Muscle layer of duodenum (tissue), 2 donors: ENCODE measurements around the gene FNBP1.
"Not testable (repeated sequence)": the region's sequence is repeated elsewhere in the genome, so short reads cannot be mapped to it uniquely, and the experiment has no call there.

Experiments used
- H3K27ac ChIP-seq: one replicate; pipeline ENCODE4 v1.7.0; 2013; ENCODE audit warnings: mild to moderate bottlenecking, low read length
- H3K27me3 ChIP-seq: one replicate; pipeline ENCODE4 v1.7.0; 2013; ENCODE audit warnings: low read depth, mild to moderate bottlenecking, control low read depth, low read length
- H3K36me3 ChIP-seq, 2 donors: one replicate each; pipeline ENCODE4 v1.7.0; 2013; ENCODE audit warnings: low read length in 2 of 2, control low read depth in 1 of 2, mild to moderate bottlenecking in 1 of 2; ENCODE audit not compliant: insufficient read depth in 2 of 2, control insufficient read depth in 1 of 2
- H3K4me1 ChIP-seq, 2 donors: one replicate each; pipeline ENCODE4 v1.7.0; 2013; ENCODE audit warnings: low read length in 2 of 2, mild to moderate bottlenecking in 2 of 2, control low read depth in 1 of 2, moderate library complexity in 1 of 2; ENCODE audit not compliant: insufficient read depth in 2 of 2, control insufficient read depth in 1 of 2
- H3K4me3 ChIP-seq, 2 donors: one replicate each; pipeline ENCODE4 v1.7.0; 2013; ENCODE audit warnings: low read length in 2 of 2, low read depth in 1 of 2, mild to moderate bottlenecking in 1 of 2
- H3K9me3 ChIP-seq, 2 donors: one replicate each; pipeline ENCODE4 v1.7.0; 2013; ENCODE audit warnings: low read length in 2 of 2, control low read depth in 1 of 2, mild to moderate bottlenecking in 1 of 2; ENCODE audit not compliant: control insufficient read depth in 1 of 2
- donor health status: healthy.

The FNBP1 gene

GRCh38 chr9:129989362-129989708 is 53.7 kb downstream of the FNBP1 start:
- Histone ChIP-seq H3K27me3 (no peaks in the 10 kb centered on the region), H3K4me3 (no peak overlapping the region), H3K9me3 (no peaks in the 10 kb centered on the region), H3K27ac (no peak overlapping the region), H3K4me1 (peaks cover 0 to 15% of the 10 kb centered on the region in 2 donors), H3K36me3 (no peaks in the 10 kb centered on the region)

- Histone ChIP-seq H3K4me3 (no peak overlapping the region), H3K27me3 (no peaks in the 10 kb centered on the region), H3K27ac (no peak overlapping the region), H3K9me3 (no peaks in the 10 kb centered on the region), H3K36me3 (no peaks in the 10 kb centered on the region), H3K4me1 (peaks cover 0 to 15% of the 10 kb centered on the region in 2 donors)
Measured at GRCh38 chr9:129988607-129989361, 54.2 kb downstream of the FNBP1 start.

GRCh38 chr9:129987941-129988340 is 55.0 kb downstream of the FNBP1 start:
- no peaks in the 10 kb centered on the region for H3K9me3 ChIP-seq
- no peaks in the 10 kb centered on the region for H3K27me3 ChIP-seq
- H3K36me3 ChIP-seq: no peaks in the 10 kb centered on the region
- peaks cover 0 to 20% of the 10 kb centered on the region in 2 donors for H3K4me1 ChIP-seq
- no peak overlapping the region for H3K4me3 ChIP-seq
- no peak overlapping the region for H3K27ac ChIP-seq

GRCh38 chr9:129987047-129987446 is 55.9 kb downstream of the FNBP1 start:
- Histone ChIP-seq H3K36me3 (no peaks in the 10 kb centered on the region), H3K9me3 (no peaks in the 10 kb centered on the region), H3K4me1 (peaks cover 0 to 20% of the 10 kb centered on the region in 2 donors), H3K27me3 (no peaks in the 10 kb centered on the region), H3K27ac (no peak overlapping the region), H3K4me3 (no peak overlapping the region)

- H3K36me3 ChIP-seq, H3K9me3 ChIP-seq, H3K4me3 ChIP-seq, H3K27me3 ChIP-seq, H3K27ac ChIP-seq: not testable (repeated sequence)
- peaks cover 0 to 11% of the 10 kb centered on the region in 2 donors for H3K4me1 ChIP-seq
Measured at GRCh38 chr9:129984589-129984988, 58.4 kb downstream of the FNBP1 start.

GRCh38 chr9:129983891-129984290 is 59.1 kb downstream of the FNBP1 start:
- H3K27me3 ChIP-seq: no peaks in the 10 kb centered on the region
- no peaks in the 10 kb centered on the region for H3K9me3 ChIP-seq
- H3K36me3 ChIP-seq: no peaks in the 10 kb centered on the region
- H3K27ac ChIP-seq: no peak overlapping the region
- no peak overlapping the region for H3K4me3 ChIP-seq
- H3K4me1 ChIP-seq: peaks cover 0 to 5% of the 10 kb centered on the region in 2 donors

GRCh38 chr9:129981180-129981907 is 61.6 kb downstream of the FNBP1 start:
- Histone ChIP-seq H3K36me3 (peaks cover 13 to 17% of the 10 kb centered on the region in 2 donors), H3K9me3 (no peaks in the 10 kb centered on the region), H3K4me1 (peaks cover 0 to 5% of the 10 kb centered on the region in 2 donors), H3K27me3 (no peaks in the 10 kb centered on the region), H3K27ac (peak overlapping the region; percentile 34), H3K4me3 (no peak overlapping the region)

GRCh38 chr9:129980224-129980623 is 62.8 kb downstream of the FNBP1 start:
- peaks cover 14 to 17% of the 10 kb centered on the region in 2 donors for H3K36me3 ChIP-seq
- not testable (repeated sequence) for H3K4me1 ChIP-seq, H3K9me3 ChIP-seq, H3K27ac ChIP-seq, H3K27me3 ChIP-seq, H3K4me3 ChIP-seq

GRCh38 chr9:129979071-129979745 is 63.8 kb downstream of the FNBP1 start:
- Histone ChIP-seq H3K27ac (no peak overlapping the region), H3K27me3 (no peaks in the 10 kb centered on the region), H3K36me3 (peaks cover 17% of the 10 kb centered on the region in 2 donors), H3K4me1 (peaks cover 0 to 5% of the 10 kb centered on the region in 2 donors), H3K9me3 (no peaks in the 10 kb centered on the region), H3K4me3 (no peak overlapping the region)

GRCh38 chr9:129972816-129973215 is 70.2 kb downstream of the FNBP1 start:
- H3K4me3 ChIP-seq: no peak overlapping the region
- peaks cover 15 to 19% of the 10 kb centered on the region in 2 donors for H3K36me3 ChIP-seq
- H3K27me3 ChIP-seq: no peaks in the 10 kb centered on the region
- no peaks in the 10 kb centered on the region for H3K9me3 ChIP-seq
- H3K27ac ChIP-seq: no peak overlapping the region
- H3K4me1 ChIP-seq: peaks cover 0 to 5% of the 10 kb centered on the region in 2 donors

GRCh38 chr9:129968690-129969485 is 74.1 kb downstream of the FNBP1 start:
- peak overlapping the region; percentile 14 for H3K27ac ChIP-seq
- no peaks in the 10 kb centered on the region for H3K27me3 ChIP-seq
- H3K4me3 ChIP-seq: no peak overlapping the region
- no peaks in the 10 kb centered on the region for H3K9me3 ChIP-seq
- H3K4me1 ChIP-seq: peaks cover 3 to 17% of the 10 kb centered on the region in 2 donors
- peaks cover 3 to 13% of the 10 kb centered on the region in 2 donors for H3K36me3 ChIP-seq
